K562 (cell line): ENCODE results near the gene SPATA45. TPM values are rescaled to one million over a fixed set of nuclear protein-coding genes. Genes with fewer than 3 reads are reported as not detected.

Experiments used
- ASH1L ChIP-seq: fragments of 450-650 bp; IDR thresholded peaks from 2 replicates; pipeline ENCODE4 v1.6.1; 2018; ENCODE audit warnings: borderline replicate concordance, mild to moderate bottlenecking, low read depth; ENCODE audit not compliant: partially characterized antibody
- BCL6 ChIP-seq: fragments of 250-450 bp; sonication (Bioruptor Pico); IDR thresholded peaks from 2 replicates; pipeline ENCODE4 v1.4.0; 2020
- CBX5 ChIP-seq: IDR thresholded peaks from 2 replicates; pipeline ENCODE4 v1.6.1; 2014; ENCODE audit warnings: low read depth, borderline replicate concordance
- CEBPB ChIP-seq: fragments of 450-650 bp; IDR thresholded peaks from 2 replicates; pipeline ENCODE4 v1.6.1; 2016; ENCODE audit warnings: missing genetic modification characterization, missing compliant biosample characterization
- ELF1 ChIP-seq: fragments of 200-800 bp; sonication (Bioruptor generic); IDR thresholded peaks from 2 replicates; pipeline ENCODE4 v1.6.1; 2016; ENCODE audit warnings: missing genetic modification characterization, missing compliant biosample characterization
- FOXK1 ChIP-seq: sonication (generic); formaldehyde crosslinking; IDR thresholded peaks from 2 replicates; pipeline ENCODE4 v1.8.0; 2022; ENCODE audit warnings: missing genetic modification reagents, mild to moderate bottlenecking, borderline replicate concordance
- FOXM1 ChIP-seq, 2 experiments: fragments of 450-650 bp in 1 of 2; sonication (generic) in 1 of 2; formaldehyde crosslinking in 1 of 2; IDR thresholded peaks; 2 replicates each; pipeline versions ENCODE4 v1.6.1 to v1.9.0; 2017 to 2022; ENCODE audit warnings: low read depth in 2 of 2, mild to moderate bottlenecking in 2 of 2, missing genetic modification reagents in 1 of 2, moderate library complexity in 1 of 2
- KLF6 ChIP-seq: fragments of 250-450 bp; sonication (Bioruptor Pico); IDR thresholded peaks from 2 replicates; pipeline ENCODE4 v1.4.0; 2020; ENCODE audit warnings: mild to moderate bottlenecking, moderate library complexity, borderline replicate concordance
- NCOA2 ChIP-seq, 2 experiments: fragments of 450-650 bp; IDR thresholded peaks; 2 replicates each; pipeline ENCODE4 v1.6.1; 2018; ENCODE audit warnings: mild to moderate bottlenecking in 2 of 2, moderate library complexity in 1 of 2; ENCODE audit not compliant: partially characterized antibody in 2 of 2
- NFRKB ChIP-seq: fragments of 450-650 bp; IDR thresholded peaks from 2 replicates; pipeline ENCODE4 v1.6.1; 2016; ENCODE audit warnings: low read depth
- POU5F1 ChIP-seq: fragments of 150-350 bp; IDR thresholded peaks from 2 replicates; pipeline ENCODE4 v1.6.1; 2014; ENCODE audit warnings: borderline replicate concordance, low read length, low read depth, mild to moderate bottlenecking; ENCODE audit not compliant: partially characterized antibody
- PTBP1 ChIP-seq: fragments of 200-400 bp; formaldehyde crosslinking; IDR thresholded peaks from 2 replicates; pipeline ENCODE4 v1.6.1; 2017; ENCODE audit warnings: low read depth, low read length
- SMARCB1 ChIP-seq: IDR thresholded peaks from 2 replicates; pipeline ENCODE4 v1.6.1; 2011; ENCODE audit warnings: improper control_type of control experiment, low read depth; ENCODE audit not compliant: insufficient read length
- TRIM28 ChIP-seq: fragments of 450-650 bp; IDR thresholded peaks from 2 replicates; pipeline ENCODE4 v1.6.1; 2017
- XRCC5 ChIP-seq: fragments of 200-400 bp; formaldehyde crosslinking; IDR thresholded peaks from 2 replicates; pipeline ENCODE4 v1.6.1; 2017; ENCODE audit warnings: low read depth, mild to moderate bottlenecking, low read length
- ZNF133 ChIP-seq: fragments of 250-450 bp; sonication (Bioruptor Pico); IDR thresholded peaks from 2 replicates; pipeline ENCODE4 v1.4.0; 2020; ENCODE audit warnings: mild to moderate bottlenecking
- ZNF24 ChIP-seq: fragments of 450-650 bp; IDR thresholded peaks from 2 replicates; pipeline ENCODE4 v1.6.1; 2016
- ZNF57 ChIP-seq: fragments of 450-650 bp; formaldehyde crosslinking; IDR thresholded peaks from 2 replicates; pipeline ENCODE4 v1.4.0; 2020; ENCODE audit warnings: mild to moderate bottlenecking, moderate library complexity
- polyA plus RNA-seq, 8 experiments: library from polyadenylated mRNA; depleted of rRNA in 4 of 8; stranded (reverse) in 5 of 8; unstranded in 3 of 8; fragments of >200 nt; fragmentation: Nextera tagmentation in 2 of 8; fragmentation: Illumina TruSeq in 1 of 8; extraction: Ambion mirVana in 2 of 8; extraction: Trizol in 1 of 8; gene quantifications; 2 replicates each; pipeline versions ENCODE4 v1.2.1 to v1.2.3, GENCODE V29; 2011 to 2014; ENCODE audit warnings: inconsistent platforms in 1 of 8, missing spikeins in 1 of 8
- total RNA-seq, 7 experiments: library from RNA; depleted of rRNA in 6 of 7; stranded (reverse); fragments of >200 nt in 6 of 7; fragmentation: Illumina TruSeq in 2 of 7; extraction: Trizol in 2 of 7; gene quantifications; 2 replicates each; pipeline versions ENCODE4 v1.2.1 to v1.2.3, GENCODE V29; 2011 to 2021; ENCODE audit warnings: low replicate concordance in 1 of 7
- TF ChIP-seq, protein P1 (sequence below), 2 experiments: fragments of 450-650 bp; IDR thresholded peaks; 2 replicates each; pipeline ENCODE4 v1.6.1; 2018; ENCODE audit warnings: mild to moderate bottlenecking in 2 of 2, low read depth in 1 of 2; ENCODE audit not compliant: partially characterized antibody in 2 of 2
- TF ChIP-seq, protein P2 (sequence below): fragments of 250-450 bp; sonication (Bioruptor Pico); IDR thresholded peaks from 2 replicates; pipeline ENCODE4 v1.5.0; 2020; ENCODE audit warnings: mild to moderate bottlenecking, borderline replicate concordance
- TF ChIP-seq, protein P3 (sequence below): fragments of 250-450 bp; sonication (Bioruptor Pico); IDR thresholded peaks from 2 replicates; pipeline ENCODE4 v1.8.0; 2021; ENCODE audit warnings: mild to moderate bottlenecking, moderate library complexity

The SPATA45 gene
- total and polyA plus RNA-seq, 9 of the 15 experiments (the other 6 are each of a cell fraction or from before 2014, with no cell fraction given): 0.18 TPM; not detected in 8

DNA sequence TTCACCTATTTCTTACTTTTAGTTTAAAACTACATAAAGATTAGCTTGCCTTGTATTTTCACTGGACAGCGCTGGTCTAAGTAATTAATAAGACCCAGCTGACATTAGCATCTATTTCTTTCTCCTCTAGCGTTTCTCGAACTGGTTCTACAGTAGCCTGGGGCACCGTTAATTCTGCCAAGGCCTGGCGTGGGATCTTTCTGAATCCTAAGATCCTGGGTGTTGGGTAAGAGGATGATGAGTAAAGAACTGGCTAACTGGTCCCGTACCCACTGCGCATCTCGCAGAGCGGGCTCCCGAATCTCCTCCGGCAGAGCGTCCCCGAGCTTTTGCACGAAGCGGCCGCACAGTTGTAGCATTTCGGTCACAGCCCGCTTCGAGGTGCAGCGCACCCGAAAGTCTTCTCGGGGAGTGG is 56.2 kb downstream of the SPATA45 start (continued):
- TF ChIP-seq, protein P1, sequence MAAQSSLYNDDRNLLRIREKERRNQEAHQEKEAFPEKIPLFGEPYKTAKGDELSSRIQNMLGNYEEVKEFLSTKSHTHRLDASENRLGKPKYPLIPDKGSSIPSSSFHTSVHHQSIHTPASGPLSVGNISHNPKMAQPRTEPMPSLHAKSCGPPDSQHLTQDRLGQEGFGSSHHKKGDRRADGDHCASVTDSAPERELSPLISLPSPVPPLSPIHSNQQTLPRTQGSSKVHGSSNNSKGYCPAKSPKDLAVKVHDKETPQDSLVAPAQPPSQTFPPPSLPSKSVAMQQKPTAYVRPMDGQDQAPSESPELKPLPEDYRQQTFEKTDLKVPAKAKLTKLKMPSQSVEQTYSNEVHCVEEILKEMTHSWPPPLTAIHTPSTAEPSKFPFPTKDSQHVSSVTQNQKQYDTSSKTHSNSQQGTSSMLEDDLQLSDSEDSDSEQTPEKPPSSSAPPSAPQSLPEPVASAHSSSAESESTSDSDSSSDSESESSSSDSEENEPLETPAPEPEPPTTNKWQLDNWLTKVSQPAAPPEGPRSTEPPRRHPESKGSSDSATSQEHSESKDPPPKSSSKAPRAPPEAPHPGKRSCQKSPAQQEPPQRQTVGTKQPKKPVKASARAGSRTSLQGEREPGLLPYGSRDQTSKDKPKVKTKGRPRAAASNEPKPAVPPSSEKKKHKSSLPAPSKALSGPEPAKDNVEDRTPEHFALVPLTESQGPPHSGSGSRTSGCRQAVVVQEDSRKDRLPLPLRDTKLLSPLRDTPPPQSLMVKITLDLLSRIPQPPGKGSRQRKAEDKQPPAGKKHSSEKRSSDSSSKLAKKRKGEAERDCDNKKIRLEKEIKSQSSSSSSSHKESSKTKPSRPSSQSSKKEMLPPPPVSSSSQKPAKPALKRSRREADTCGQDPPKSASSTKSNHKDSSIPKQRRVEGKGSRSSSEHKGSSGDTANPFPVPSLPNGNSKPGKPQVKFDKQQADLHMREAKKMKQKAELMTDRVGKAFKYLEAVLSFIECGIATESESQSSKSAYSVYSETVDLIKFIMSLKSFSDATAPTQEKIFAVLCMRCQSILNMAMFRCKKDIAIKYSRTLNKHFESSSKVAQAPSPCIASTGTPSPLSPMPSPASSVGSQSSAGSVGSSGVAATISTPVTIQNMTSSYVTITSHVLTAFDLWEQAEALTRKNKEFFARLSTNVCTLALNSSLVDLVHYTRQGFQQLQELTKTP (IDR thresholded peaks at IDR 0.05; ENCODE audit: low read depth in 1 of 2, partially characterized antibody in 2 of 2): no peak
- TF ChIP-seq PTBP1 (no peak), NCOA2 (IDR thresholded peaks at IDR 0.05; ENCODE audit: partially characterized antibody in 2 of 2) (no peak), NFRKB (no peak), ASH1L (no peak), ZNF24 (no peak), SMARCB1 (no peak), BCL6 (no peak), FOXM1 (IDR thresholded peaks at IDR 0.05; ENCODE audit: low read depth) (0 out of 2 replicates have a peak, but pooled peaks have one; percentile 18), FOXM1 (CRISPR knock-in tag; IDR thresholded peaks at IDR 0.05; ENCODE audit: low read depth) (no peak), CEBPB (tag) (peak; percentile 16; the same call in 1 of the 2 replicates), FOXK1 (CRISPR knock-in tag) (peak; percentile 92; the same call in 1 of the 2 replicates), XRCC5 (no peak), CBX5 (no peak), ELF1 (tag) (no peak), POU5F1 (no peak), KLF6 (CRISPR knock-in tag) (0 out of 2 replicates have a peak, but pooled peaks have one; percentile 11), ZNF133 (CRISPR knock-in tag) (no peak), ZNF57 (CRISPR knock-in tag) (no peak), TRIM28 (no peak)
- TF ChIP-seq, protein P2, sequence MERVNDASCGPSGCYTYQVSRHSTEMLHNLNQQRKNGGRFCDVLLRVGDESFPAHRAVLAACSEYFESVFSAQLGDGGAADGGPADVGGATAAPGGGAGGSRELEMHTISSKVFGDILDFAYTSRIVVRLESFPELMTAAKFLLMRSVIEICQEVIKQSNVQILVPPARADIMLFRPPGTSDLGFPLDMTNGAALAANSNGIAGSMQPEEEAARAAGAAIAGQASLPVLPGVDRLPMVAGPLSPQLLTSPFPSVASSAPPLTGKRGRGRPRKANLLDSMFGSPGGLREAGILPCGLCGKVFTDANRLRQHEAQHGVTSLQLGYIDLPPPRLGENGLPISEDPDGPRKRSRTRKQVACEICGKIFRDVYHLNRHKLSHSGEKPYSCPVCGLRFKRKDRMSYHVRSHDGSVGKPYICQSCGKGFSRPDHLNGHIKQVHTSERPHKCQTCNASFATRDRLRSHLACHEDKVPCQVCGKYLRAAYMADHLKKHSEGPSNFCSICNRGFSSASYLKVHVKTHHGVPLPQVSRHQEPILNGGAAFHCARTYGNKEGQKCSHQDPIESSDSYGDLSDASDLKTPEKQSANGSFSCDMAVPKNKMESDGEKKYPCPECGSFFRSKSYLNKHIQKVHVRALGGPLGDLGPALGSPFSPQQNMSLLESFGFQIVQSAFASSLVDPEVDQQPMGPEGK (CRISPR knock-in tag): no peak
- TF ChIP-seq, protein P3, sequence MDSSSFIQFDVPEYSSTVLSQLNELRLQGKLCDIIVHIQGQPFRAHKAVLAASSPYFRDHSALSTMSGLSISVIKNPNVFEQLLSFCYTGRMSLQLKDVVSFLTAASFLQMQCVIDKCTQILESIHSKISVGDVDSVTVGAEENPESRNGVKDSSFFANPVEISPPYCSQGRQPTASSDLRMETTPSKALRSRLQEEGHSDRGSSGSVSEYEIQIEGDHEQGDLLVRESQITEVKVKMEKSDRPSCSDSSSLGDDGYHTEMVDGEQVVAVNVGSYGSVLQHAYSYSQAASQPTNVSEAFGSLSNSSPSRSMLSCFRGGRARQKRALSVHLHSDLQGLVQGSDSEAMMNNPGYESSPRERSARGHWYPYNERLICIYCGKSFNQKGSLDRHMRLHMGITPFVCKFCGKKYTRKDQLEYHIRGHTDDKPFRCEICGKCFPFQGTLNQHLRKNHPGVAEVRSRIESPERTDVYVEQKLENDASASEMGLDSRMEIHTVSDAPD (CRISPR knock-in tag): no peak
